ENCODE measurements around the gene ART3.

Gene ART3

DNA sequence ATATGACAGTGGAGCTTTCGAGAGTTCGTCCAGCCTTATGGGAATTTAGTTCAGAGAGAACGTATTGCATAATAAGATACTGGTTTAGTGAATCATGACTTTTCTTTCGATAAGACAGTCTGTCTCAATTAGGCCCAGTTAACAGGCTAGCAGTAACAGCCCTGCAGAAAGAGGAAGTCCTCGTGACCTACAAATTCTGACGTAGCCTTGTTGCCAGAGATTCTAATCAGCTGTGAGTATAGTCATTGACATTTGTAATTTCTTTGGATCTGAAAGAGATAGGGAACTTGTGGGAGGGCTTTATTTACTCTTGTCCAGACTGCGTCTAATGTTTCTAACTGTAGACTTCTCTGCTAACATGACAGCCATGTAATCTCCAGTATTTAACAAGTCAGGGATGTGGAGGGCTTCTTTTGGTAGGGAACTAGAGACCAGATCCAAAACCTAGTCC lies 15.8 kb downstream of the ART3 start:
- TF ChIP-seq, protein P1, sequence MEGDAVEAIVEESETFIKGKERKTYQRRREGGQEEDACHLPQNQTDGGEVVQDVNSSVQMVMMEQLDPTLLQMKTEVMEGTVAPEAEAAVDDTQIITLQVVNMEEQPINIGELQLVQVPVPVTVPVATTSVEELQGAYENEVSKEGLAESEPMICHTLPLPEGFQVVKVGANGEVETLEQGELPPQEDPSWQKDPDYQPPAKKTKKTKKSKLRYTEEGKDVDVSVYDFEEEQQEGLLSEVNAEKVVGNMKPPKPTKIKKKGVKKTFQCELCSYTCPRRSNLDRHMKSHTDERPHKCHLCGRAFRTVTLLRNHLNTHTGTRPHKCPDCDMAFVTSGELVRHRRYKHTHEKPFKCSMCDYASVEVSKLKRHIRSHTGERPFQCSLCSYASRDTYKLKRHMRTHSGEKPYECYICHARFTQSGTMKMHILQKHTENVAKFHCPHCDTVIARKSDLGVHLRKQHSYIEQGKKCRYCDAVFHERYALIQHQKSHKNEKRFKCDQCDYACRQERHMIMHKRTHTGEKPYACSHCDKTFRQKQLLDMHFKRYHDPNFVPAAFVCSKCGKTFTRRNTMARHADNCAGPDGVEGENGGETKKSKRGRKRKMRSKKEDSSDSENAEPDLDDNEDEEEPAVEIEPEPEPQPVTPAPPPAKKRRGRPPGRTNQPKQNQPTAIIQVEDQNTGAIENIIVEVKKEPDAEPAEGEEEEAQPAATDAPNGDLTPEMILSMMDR (IDR thresholded peaks at IDR 0.05; ENCODE audit: low read depth, low read length, missing control alignments) = no peak
- in situ Hi-C loops (cut with HindIII; ENCODE audit: low pct_ligation_motif_present, low sequenced_read_pairs) = no loop called here
- H3K36me3 ChIP-seq (replicated peaks) = no peaks in the 10 kb centered on the region

DNA sequence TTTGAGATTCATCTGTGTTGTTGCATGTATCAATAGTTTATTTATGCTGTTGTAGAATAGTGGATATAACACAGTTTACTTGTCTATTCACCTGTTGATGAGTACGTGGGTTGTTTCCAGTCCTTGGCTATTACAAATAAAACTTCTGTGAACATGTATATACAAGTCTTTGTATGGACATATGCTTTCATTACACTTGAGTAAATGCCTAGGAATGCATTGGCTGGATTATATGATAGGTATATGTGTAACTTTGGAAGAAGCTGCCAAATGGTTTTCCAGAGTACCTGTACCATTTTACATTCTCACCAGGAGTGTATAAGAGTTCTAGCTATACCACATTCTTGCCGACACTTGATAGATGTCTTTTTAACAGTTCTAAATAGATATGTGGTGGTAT lies 16.5 kb downstream of the ART3 start:
- H3K36me3 ChIP-seq (replicated peaks) = no peaks in the 10 kb centered on the region
- no peak overlapping the region for H3K27ac ChIP-seq
- no peaks in the 10 kb centered on the region for H3K27me3 ChIP-seq (replicated peaks)
- in situ Hi-C loops (cut with HindIII; ENCODE audit: low pct_ligation_motif_present, low sequenced_read_pairs) = no loop called here
- no peak for DNase-seq
- H3K4me3 ChIP-seq (ENCODE audit: low read depth, low read length) = no peak overlapping the region
- TF ChIP-seq, protein P1 (IDR thresholded peaks at IDR 0.05; ENCODE audit: low read depth, low read length, missing control alignments) = no peak

More for the DNA sequence above, 15.8 kb downstream of the ART3 start:
- peak; percentile 95 for DNase-seq
- no peak overlapping the region for H3K4me3 ChIP-seq (ENCODE audit: low read depth, low read length)
- peak overlapping the region; percentile 83 for H3K27ac ChIP-seq
- no peaks in the 10 kb centered on the region for H3K27me3 ChIP-seq (replicated peaks)

- no peak for DNase-seq
- no peak overlapping the region for H3K27ac ChIP-seq
- H3K27me3 ChIP-seq (replicated peaks) = no peaks in the 10 kb centered on the region
- H3K4me3 ChIP-seq (ENCODE audit: low read depth, low read length) = no peak overlapping the region
- in situ Hi-C loops (cut with HindIII; ENCODE audit: low pct_ligation_motif_present, low sequenced_read_pairs) = no loop called here
- TF ChIP-seq, protein P1 (IDR thresholded peaks at IDR 0.05; ENCODE audit: low read depth, low read length, missing control alignments) = no peak
- no peaks in the 10 kb centered on the region for H3K36me3 ChIP-seq (replicated peaks)
Measured at GRCh38 chr4:76095568-76095967, 21.1 kb downstream of the ART3 start.

GRCh38 chr4:76096076-76096475 lies 21.6 kb downstream of the ART3 start:
- in situ Hi-C loops (cut with HindIII; ENCODE audit: low pct_ligation_motif_present, low sequenced_read_pairs) = no loop called here
- H3K36me3 ChIP-seq (replicated peaks) = no peaks in the 10 kb centered on the region
- H3K27ac ChIP-seq = no peak overlapping the region
- no peak for DNase-seq
- no peak overlapping the region for H3K4me3 ChIP-seq (ENCODE audit: low read depth, low read length)
- H3K27me3 ChIP-seq (replicated peaks) = no peaks in the 10 kb centered on the region
- TF ChIP-seq, protein P1 (IDR thresholded peaks at IDR 0.05; ENCODE audit: low read depth, low read length, missing control alignments) = no peak

GRCh38 chr4:76105652-76106051 lies 31.1 kb downstream of the ART3 start:
- no peak for DNase-seq
- TF ChIP-seq, protein P1 (IDR thresholded peaks at IDR 0.05; ENCODE audit: low read depth, low read length, missing control alignments) = no peak
- Histone ChIP-seq H3K27me3 (replicated peaks) (no peaks in the 10 kb centered on the region), H3K36me3 (replicated peaks) (no peaks in the 10 kb centered on the region), H3K4me3 (ENCODE audit: low read depth, low read length) (no peak overlapping the region), H3K27ac (no peak overlapping the region)
- in situ Hi-C loops (cut with HindIII; ENCODE audit: low pct_ligation_motif_present, low sequenced_read_pairs) = no loop called here

DNA sequence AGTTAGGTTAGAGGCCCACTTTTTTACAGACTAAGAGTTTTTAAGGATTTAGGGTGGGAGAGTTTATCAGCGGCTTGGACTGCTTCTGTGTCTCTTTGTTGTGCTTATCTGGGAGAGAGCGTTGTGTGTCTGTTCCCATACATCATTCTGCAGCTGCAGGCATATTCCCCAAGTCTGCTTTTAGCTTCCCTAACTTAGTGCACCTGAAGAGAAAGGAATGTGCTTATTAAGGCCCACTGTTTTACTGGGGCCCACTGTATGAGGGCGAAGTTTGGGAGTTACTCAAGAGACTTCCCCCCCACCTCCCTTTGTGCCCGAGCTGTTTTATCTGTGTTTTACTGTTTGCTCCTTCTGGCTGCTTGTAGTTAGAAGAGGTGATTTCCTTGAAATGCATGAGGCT lies 31.9 kb downstream of the ART3 start:
- in situ Hi-C loops (cut with HindIII; ENCODE audit: low pct_ligation_motif_present, low sequenced_read_pairs) = no loop called here
- Histone ChIP-seq H3K4me3 (ENCODE audit: low read depth, low read length) (no peak overlapping the region), H3K27me3 (replicated peaks) (no peaks in the 10 kb centered on the region), H3K27ac (no peak overlapping the region), H3K36me3 (replicated peaks) (no peaks in the 10 kb centered on the region)
- TF ChIP-seq, protein P1 (IDR thresholded peaks at IDR 0.05; ENCODE audit: low read depth, low read length, missing control alignments) = no peak
- DNase-seq = no peak

Measured in brain microvascular endothelial cell (primary cell).